AG10803 (cell line): ENCODE measurements around the gene PRDM12.
A peak's percentile ranks its signal among the peaks of the same experiment; 100 is the strongest.

ENCODE experiments used
- DNase-seq: peaks from one replicate; pipeline ENCODE4 v3.0.0; 2010; ENCODE audit warnings: low read depth
- H3K4me3 ChIP-seq: 2 replicates; pipeline ENCODE4 v1.5.1; 2011; ENCODE audit warnings: mild to moderate bottlenecking, low read length, control low read depth
- TF ChIP-seq, protein P1 (sequence below): conservative IDR thresholded peaks from 2 replicates; pipeline ENCODE4 v1.5.1; 2011; ENCODE audit warnings: mild to moderate bottlenecking, low read length, control low read depth, inconsistent platforms

Gene PRDM12

DNA sequence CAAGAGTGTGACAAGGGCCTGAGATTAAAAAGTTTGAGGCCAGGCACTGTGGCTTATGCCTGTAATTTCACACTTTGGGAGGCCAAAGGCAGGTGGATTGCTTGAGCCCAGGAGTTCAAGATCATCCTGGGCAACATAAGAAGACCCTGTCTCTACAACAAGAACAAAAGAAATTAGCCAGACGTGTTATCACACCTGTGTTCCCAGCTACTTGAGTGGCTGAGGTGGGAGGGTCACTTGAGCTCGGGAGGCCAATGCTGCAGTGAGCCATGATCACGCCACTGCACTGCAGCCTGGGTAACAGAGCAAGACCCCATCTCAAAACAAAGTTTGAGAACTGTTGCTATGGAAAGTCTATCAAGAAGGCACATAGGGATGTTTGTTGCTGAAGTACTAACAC, 54.2 kb downstream of the PRDM12 start:
- H3K4me3 ChIP-seq: no peak overlapping the region
- no peak for DNase-seq
- TF ChIP-seq, protein P1, sequence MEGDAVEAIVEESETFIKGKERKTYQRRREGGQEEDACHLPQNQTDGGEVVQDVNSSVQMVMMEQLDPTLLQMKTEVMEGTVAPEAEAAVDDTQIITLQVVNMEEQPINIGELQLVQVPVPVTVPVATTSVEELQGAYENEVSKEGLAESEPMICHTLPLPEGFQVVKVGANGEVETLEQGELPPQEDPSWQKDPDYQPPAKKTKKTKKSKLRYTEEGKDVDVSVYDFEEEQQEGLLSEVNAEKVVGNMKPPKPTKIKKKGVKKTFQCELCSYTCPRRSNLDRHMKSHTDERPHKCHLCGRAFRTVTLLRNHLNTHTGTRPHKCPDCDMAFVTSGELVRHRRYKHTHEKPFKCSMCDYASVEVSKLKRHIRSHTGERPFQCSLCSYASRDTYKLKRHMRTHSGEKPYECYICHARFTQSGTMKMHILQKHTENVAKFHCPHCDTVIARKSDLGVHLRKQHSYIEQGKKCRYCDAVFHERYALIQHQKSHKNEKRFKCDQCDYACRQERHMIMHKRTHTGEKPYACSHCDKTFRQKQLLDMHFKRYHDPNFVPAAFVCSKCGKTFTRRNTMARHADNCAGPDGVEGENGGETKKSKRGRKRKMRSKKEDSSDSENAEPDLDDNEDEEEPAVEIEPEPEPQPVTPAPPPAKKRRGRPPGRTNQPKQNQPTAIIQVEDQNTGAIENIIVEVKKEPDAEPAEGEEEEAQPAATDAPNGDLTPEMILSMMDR: no peak

DNA sequence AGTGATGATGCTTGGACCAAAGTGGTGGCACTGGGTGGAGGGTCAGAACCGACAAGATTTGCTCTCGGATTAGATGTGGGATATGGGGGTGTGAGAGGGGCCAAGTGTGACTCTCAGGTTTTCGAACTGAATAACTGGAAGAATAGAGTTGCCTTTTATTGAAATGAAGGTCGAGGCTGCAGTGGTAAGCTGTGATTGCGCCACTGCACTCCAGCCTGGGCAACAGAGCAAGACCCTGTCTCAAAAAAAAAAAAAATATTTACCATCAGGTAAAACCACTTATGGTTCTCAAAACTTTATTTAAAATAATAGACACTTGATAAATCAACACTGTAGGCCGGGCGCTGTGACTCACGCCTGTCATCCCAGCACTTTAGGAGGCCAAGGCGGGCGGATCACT, 56.4 kb downstream of the PRDM12 start:
- TF ChIP-seq, protein P1: no peak
- DNase-seq: no peak
- H3K4me3 ChIP-seq: no peak overlapping the region

DNA sequence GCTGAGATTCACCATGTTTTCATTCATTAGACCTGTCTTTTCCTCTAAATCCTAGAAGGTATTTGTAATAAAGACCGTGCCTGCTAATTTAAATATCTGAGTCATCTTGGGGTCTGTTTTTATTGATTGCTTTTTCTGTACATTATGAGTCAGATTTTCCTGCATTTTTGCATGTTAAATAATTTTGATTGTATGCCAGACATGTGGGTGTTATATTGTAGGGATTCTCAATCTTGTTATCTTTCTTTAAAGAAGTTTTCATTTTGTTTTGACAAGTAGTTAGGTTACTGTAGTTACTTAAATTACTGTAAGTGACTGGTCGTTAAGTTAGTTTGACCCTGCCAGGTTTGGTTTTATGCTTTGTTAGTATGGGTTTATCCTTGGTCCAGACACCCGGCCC, 64.3 kb downstream of the PRDM12 start:
- H3K4me3 ChIP-seq: no peak overlapping the region
- DNase-seq: peak; percentile 42

DNA sequence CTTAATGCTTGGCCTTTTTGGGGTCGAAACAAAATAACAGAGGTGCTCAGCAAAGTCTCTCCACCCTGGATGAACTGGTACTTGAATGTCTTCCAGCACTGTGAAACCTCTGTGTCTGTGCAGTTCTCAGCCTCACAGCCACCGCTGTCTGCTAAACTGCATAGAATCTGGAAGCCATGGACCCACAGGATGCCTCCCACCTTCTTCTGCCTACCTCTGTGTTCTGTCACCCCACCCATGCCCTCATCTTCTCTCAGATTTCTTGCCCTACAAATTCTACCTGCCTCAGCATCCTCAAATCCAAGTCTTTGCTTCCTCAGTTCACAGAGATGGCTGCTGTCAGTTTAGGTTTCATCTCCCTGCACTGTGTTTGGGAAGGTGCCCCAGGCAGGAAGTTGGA, 64.8 kb downstream of the PRDM12 start:
- H3K4me3 ChIP-seq: no peak overlapping the region
- DNase-seq: no peak
- TF ChIP-seq, protein P1: no peak

More for the DNA sequence above, 64.3 kb downstream of the PRDM12 start:
- TF ChIP-seq, protein P1: no peak

DNA sequence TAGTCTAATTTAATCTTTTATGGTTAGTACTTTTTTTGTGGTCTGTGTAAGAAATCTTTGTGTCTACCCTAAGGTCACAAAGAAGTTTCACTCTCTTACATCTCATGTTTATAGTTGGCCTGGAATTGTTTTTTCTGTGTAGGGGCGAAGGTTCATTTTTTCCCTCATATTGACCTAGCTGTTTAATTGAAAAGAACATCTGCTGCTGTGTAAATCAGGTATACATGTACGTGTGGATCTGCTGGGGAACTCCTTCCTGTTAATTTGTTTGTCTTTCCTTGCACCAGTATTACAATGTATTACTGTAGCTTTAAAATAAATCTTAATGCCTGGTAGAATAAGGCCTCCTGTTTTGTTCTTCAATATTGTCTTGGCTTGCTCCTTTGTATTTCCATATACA, 67.0 kb downstream of the PRDM12 start:
- no peak overlapping the region for H3K4me3 ChIP-seq
- no peak for DNase-seq
- TF ChIP-seq, protein P1: no peak

DNA sequence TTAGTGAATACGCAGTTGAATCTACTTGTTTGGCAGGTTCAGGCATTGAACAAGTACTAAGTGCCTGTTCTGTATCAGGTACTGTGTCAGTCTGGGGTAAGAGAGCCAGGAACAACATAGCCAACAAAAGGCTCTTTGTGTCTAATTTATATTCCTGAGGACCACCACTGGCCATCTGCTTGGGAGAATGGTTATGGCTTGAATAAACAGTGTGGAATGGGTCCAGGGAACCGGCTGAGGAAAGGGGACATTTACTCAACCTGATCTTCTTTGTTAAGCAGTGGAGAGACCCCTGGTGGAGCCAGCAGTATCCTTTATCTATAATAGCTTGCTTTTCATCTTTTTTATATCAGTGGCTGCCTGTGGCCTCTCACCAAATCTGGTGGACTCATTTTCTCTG, 67.7 kb downstream of the PRDM12 start:
- TF ChIP-seq, protein P1: no peak
- no peak for DNase-seq
- no peak overlapping the region for H3K4me3 ChIP-seq
